Panc1 (cell line): ENCODE results near the gene SLC12A8. TPM values are rescaled to one million over a fixed set of nuclear protein-coding genes. Genes with fewer than 3 reads are reported as not detected.

Source experiments
- ATAC-seq: fragments of 200-7000 bp; cut with Tn5 transposase; 2 replicates; pipeline ENCODE4 v1.9.1; 2020; ENCODE audit warnings: mild to moderate bottlenecking, moderate library complexity
- BruUV-seq: library from RNA; stranded (reverse); fragments of 400-500 nt; replicated peaks from 2 replicates; lab custom pipeline; 2021; lab: Mats Ljungman, UMichigan
- CTCF ChIA-PET: fragments of 300-600 bp; sonication (Branson Sonifier 250); formaldehyde crosslinking; loops from one replicate; lab custom pipeline; 2022; ENCODE audit warnings: antibody characterized with exemption; lab: Charles Lee
- POLR2A ChIA-PET: fragments of 300-600 bp; sonication (Branson Sonifier 250); formaldehyde crosslinking; loops from one replicate; lab custom pipeline; 2022; ENCODE audit warnings: antibody characterized with exemption; lab: Charles Lee
- DNase-seq: peaks from one replicate; pipeline ENCODE4 v3.0.0-alpha.2; 2010; ENCODE audit warnings: low read depth, low spot score
- H3K27ac ChIP-seq: 2 replicates; pipeline ENCODE4 v1.5.1; 2011; ENCODE audit warnings: mild to moderate bottlenecking, low read length, inconsistent platforms
- H3K27me3 ChIP-seq: fragments of 200-500 bp; sonication (Bioruptor generic); 2 replicates; pipeline ENCODE4 v1.6.0; 2014; ENCODE audit warnings: low read length, inconsistent platforms; ENCODE audit not compliant: control insufficient read depth, insufficient read depth
- H3K36me3 ChIP-seq: fragments of 200-500 bp; sonication (Bioruptor generic); 2 replicates; pipeline ENCODE4 v1.5.1; 2014; ENCODE audit warnings: inconsistent platforms, mild to moderate bottlenecking, low read length, moderate library complexity; ENCODE audit not compliant: control insufficient read depth, insufficient read depth
- H3K4me1 ChIP-seq: 2 replicates; pipeline ENCODE4 v1.5.1; 2011; ENCODE audit warnings: inconsistent platforms, mild to moderate bottlenecking, low read length, moderate library complexity; ENCODE audit not compliant: control insufficient read depth, insufficient read depth
- H3K4me3 ChIP-seq, 2 experiments: 2 replicates each; pipeline ENCODE4 v1.5.1; 2011 to 2012; ENCODE audit warnings: low read depth in 2 of 2, low read length in 2 of 2, mild to moderate bottlenecking in 2 of 2, inconsistent platforms in 1 of 2, moderate library complexity in 1 of 2
- H3K9me3 ChIP-seq: fragments of 200-500 bp; sonication (Bioruptor generic); 2 replicates; pipeline ENCODE4 v1.5.1; 2014; ENCODE audit warnings: low read depth, mild to moderate bottlenecking, inconsistent platforms, low read length, moderate library complexity; ENCODE audit not compliant: control insufficient read depth, insufficient read depth
- POLR2AphosphoS5 ChIP-seq: IDR thresholded peaks from 2 replicates; pipeline ENCODE4 v1.6.1; 2012; ENCODE audit warnings: mild to moderate bottlenecking, low read depth, low read length, moderate library complexity
- SIN3A ChIP-seq: IDR thresholded peaks from 2 replicates; pipeline ENCODE4 v1.6.1; 2012; ENCODE audit warnings: low read depth, mild to moderate bottlenecking, low read length, moderate library complexity, borderline replicate concordance; ENCODE audit not compliant: insufficient read depth
- TCF7L2 ChIP-seq: IDR thresholded peaks from 2 replicates; pipeline ENCODE4 v1.6.1; 2011; ENCODE audit warnings: mild to moderate bottlenecking, low read depth, low read length, inconsistent platforms
- in situ Hi-C: cut with HindIII; loops from 2 replicates; pipeline ENCODE4 v1.10.0; 2016; ENCODE audit warnings: low sequenced_read_pairs, low pct_unique_long_range_greater_than_20kb
- intact Hi-C: fragments of 100-400 bp; cut with micrococcal nuclease; formaldehyde crosslinking; loops from one replicate; pipeline ENCODE4 v1.10.0; 2022; ENCODE audit not compliant: unreplicated experiment
- total RNA-seq: library from RNA; stranded (reverse); gene quantifications from one replicate; pipeline ENCODE4 v1.2.1, GENCODE V29; 2021; ENCODE audit not compliant: unreplicated experiment
- TF ChIP-seq, protein P1 (sequence below): fragments of 450-650 bp; IDR thresholded peaks from 2 replicates; pipeline ENCODE4 v1.5.1; 2017; ENCODE audit warnings: mild to moderate bottlenecking
- TF ChIP-seq, protein P2 (sequence below), 2 experiments: IDR thresholded peaks; 2 replicates each; pipeline ENCODE4 v1.6.1; 2011 to 2012; ENCODE audit warnings: low read depth in 2 of 2, control low read depth in 1 of 2, low read length in 1 of 2, mild to moderate bottlenecking in 1 of 2, moderate library complexity in 1 of 2; ENCODE audit not compliant: insufficient read depth in 1 of 2

Gene SLC12A8
- total RNA-seq, 1 experiment from 2014 or later: 7.0 TPM

DNA sequence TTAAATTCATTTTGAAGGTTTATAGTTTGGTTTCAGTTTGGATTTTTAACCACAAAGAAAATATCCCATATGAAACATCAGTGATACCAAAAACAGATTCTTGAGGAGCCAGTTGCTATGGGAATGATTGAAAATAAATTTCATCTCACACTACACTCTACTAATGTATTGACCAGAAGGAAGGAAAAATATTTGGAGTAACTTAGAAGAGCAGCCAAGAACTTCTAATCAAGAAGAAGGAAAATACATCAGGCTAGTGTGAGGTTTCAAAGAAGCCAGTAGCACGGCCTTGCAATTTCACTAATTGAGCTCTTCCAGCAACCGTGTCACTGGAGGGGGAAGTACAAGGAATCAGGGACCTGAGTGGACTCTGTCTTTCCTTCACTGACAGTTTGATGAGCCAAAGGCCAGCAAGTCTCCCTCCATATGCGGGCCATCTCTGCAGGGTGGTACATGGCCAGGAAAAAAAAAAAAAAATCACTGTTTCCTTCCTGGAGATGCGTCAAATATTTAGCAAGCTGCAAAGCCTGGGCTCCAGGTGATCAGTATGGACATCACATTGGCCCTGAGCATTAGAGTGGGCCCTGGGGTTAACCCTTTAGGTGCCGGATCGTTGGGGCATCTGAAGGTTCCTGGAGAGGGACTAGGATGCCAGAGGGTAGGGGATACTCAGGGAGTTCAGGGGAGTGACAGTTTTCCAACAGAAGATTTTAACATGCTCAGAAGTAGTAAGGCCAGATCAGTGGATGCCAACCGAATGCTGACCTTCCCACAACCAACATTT is 37.1 kb downstream of the SLC12A8 start:
- H3K4me3 ChIP-seq: no peak overlapping the region
- TF ChIP-seq POLR2AphosphoS5 (no peak), TCF7L2 (no peak), SIN3A (no peak)
- TF ChIP-seq, protein P1, sequence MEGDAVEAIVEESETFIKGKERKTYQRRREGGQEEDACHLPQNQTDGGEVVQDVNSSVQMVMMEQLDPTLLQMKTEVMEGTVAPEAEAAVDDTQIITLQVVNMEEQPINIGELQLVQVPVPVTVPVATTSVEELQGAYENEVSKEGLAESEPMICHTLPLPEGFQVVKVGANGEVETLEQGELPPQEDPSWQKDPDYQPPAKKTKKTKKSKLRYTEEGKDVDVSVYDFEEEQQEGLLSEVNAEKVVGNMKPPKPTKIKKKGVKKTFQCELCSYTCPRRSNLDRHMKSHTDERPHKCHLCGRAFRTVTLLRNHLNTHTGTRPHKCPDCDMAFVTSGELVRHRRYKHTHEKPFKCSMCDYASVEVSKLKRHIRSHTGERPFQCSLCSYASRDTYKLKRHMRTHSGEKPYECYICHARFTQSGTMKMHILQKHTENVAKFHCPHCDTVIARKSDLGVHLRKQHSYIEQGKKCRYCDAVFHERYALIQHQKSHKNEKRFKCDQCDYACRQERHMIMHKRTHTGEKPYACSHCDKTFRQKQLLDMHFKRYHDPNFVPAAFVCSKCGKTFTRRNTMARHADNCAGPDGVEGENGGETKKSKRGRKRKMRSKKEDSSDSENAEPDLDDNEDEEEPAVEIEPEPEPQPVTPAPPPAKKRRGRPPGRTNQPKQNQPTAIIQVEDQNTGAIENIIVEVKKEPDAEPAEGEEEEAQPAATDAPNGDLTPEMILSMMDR: no peak
- TF ChIP-seq, protein P2, sequence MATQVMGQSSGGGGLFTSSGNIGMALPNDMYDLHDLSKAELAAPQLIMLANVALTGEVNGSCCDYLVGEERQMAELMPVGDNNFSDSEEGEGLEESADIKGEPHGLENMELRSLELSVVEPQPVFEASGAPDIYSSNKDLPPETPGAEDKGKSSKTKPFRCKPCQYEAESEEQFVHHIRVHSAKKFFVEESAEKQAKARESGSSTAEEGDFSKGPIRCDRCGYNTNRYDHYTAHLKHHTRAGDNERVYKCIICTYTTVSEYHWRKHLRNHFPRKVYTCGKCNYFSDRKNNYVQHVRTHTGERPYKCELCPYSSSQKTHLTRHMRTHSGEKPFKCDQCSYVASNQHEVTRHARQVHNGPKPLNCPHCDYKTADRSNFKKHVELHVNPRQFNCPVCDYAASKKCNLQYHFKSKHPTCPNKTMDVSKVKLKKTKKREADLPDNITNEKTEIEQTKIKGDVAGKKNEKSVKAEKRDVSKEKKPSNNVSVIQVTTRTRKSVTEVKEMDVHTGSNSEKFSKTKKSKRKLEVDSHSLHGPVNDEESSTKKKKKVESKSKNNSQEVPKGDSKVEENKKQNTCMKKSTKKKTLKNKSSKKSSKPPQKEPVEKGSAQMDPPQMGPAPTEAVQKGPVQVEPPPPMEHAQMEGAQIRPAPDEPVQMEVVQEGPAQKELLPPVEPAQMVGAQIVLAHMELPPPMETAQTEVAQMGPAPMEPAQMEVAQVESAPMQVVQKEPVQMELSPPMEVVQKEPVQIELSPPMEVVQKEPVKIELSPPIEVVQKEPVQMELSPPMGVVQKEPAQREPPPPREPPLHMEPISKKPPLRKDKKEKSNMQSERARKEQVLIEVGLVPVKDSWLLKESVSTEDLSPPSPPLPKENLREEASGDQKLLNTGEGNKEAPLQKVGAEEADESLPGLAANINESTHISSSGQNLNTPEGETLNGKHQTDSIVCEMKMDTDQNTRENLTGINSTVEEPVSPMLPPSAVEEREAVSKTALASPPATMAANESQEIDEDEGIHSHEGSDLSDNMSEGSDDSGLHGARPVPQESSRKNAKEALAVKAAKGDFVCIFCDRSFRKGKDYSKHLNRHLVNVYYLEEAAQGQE (IDR thresholded peaks at IDR 0.05; ENCODE audit: insufficient read depth in 1 of 2, low read depth in 2 of 2, low read length in 1 of 2): no peak
- in situ Hi-C loops (no loop called here), intact Hi-C loops (no loop called here)
- no peaks in the 10 kb centered on the region for H3K36me3 ChIP-seq
- H3K4me1 ChIP-seq: no peaks in the 10 kb centered on the region
- ChIA-PET POLR2A (no interaction called here), CTCF (interaction anchor here (0.6 kb wide), 1 partner anchor 188 kb away, joined by 3 read pairs; no protein-coding TSS in a partner anchor)
- DNase-seq (no peak), ATAC-seq (no peak)
- no peak overlapping the region for H3K27ac ChIP-seq
- no TSS peak for BruUV-seq
- no peaks in the 10 kb centered on the region for H3K27me3 ChIP-seq
- no peaks in the 10 kb centered on the region for H3K9me3 ChIP-seq

DNA sequence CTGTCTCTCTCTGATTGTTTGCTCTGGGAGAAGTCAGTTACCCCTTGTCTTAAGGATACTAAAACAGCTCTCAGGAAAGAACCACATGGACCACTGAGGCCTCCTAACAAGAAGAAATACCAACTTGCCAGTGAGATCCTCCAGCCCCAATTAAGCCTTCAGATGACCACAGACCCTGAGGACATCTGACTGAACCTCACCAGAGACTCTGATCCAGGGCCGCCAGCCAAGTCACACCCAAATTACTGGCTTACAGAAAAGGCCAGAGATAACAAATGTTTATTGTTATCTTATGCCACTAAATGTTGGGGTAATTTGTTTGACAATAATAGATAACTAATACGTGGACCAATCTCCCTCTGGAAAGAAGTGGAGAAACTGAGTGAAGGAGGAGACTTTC is 40.2 kb downstream of the SLC12A8 start:
- in situ Hi-C loops: no loop called here
- Histone ChIP-seq H3K9me3 (no peaks in the 10 kb centered on the region), H3K27me3 (no peaks in the 10 kb centered on the region), H3K4me1 (0 out of 2 replicates have a peak, but pooled peaks cover 3% of the 10 kb centered on the region), H3K4me3 (no peak overlapping the region), H3K27ac (no peak overlapping the region), H3K36me3 (no peaks in the 10 kb centered on the region)
- ChIA-PET POLR2A (no interaction called here), CTCF (no interaction called here)
- ATAC-seq (no peak), DNase-seq (no peak)
- no peak for TF ChIP-seq TCF7L2
- TF ChIP-seq, protein P1: no peak
- TF ChIP-seq, protein P2 (IDR thresholded peaks at IDR 0.05; ENCODE audit: insufficient read depth in 1 of 2, low read depth in 2 of 2, low read length in 1 of 2): no peak
- TF ChIP-seq SIN3A: no peak
- TF ChIP-seq POLR2AphosphoS5: no peak
- no TSS peak for BruUV-seq
- intact Hi-C loops: no loop called here
